Activated naive CD8-positive, alpha-beta T cell treated with anti-CD3 and anti-CD28 coated beads, Interleukin-2, amount 50 U/mL, for 24 hours (primary cell): Measurements from ENCODE around the gene ZMYND8.
"Not testable (repeated sequence)": the region's sequence is repeated elsewhere in the genome, so short reads cannot be mapped to it uniquely, and the experiment has no call there.

Experiments
- ATAC-seq: fragments of 150-1000 bp; cut with Tn5 transposase; one replicate; pipeline ENCODE4 v1.10.0; 2021
- DNase-seq: peaks from one replicate; pipeline ENCODE4 v3.0.0; 2021
- H3K27ac Mint-ChIP-seq: one replicate; pipeline ENCODE4 v1.8.0; 2021; ENCODE audit warnings: mild to moderate bottlenecking, mixed read lengths
- H3K27me3 Mint-ChIP-seq: one replicate; pipeline ENCODE4 v1.8.0; 2021; ENCODE audit warnings: mixed read lengths
- H3K36me3 Mint-ChIP-seq: one replicate; pipeline ENCODE4 v1.8.0; 2021; ENCODE audit warnings: low read depth, mixed read lengths
- H3K4me1 Mint-ChIP-seq: one replicate; pipeline ENCODE4 v1.8.0; 2021; ENCODE audit warnings: mixed read lengths
- H3K4me3 Mint-ChIP-seq: one replicate; pipeline ENCODE4 v1.8.0; 2021; ENCODE audit warnings: mild to moderate bottlenecking, moderate library complexity, mixed read lengths
- H3K9me3 Mint-ChIP-seq: one replicate; pipeline ENCODE4 v1.8.0; 2021; ENCODE audit warnings: mixed read lengths

ZMYND8 gene

GRCh38 chr20:47379433-47380150, 23.1 kb upstream of the ZMYND8 start:
- no peaks in the 10 kb centered on the region for H3K36me3 Mint-ChIP-seq
- no peak overlapping the region for H3K4me3 Mint-ChIP-seq
- no peak for DNase-seq
- H3K27me3 Mint-ChIP-seq = no peaks in the 10 kb centered on the region
- no peaks in the 10 kb centered on the region for H3K9me3 Mint-ChIP-seq
- peaks cover 36% of the 10 kb centered on the region for H3K4me1 Mint-ChIP-seq
- ATAC-seq = no peak
- peak overlapping the region; percentile 76 for H3K27ac Mint-ChIP-seq

- Mint-ChIP-seq H3K4me3 (no peak overlapping the region), H3K27me3 (no peaks in the 10 kb centered on the region), H3K9me3 (no peaks in the 10 kb centered on the region), H3K27ac (no peak overlapping the region), H3K36me3 (no peaks in the 10 kb centered on the region), H3K4me1 (peaks cover 20% of the 10 kb centered on the region)
- DNase-seq (no peak), ATAC-seq (no peak)
Measured at GRCh38 chr20:47377122-47377722, 20.7 kb upstream of the ZMYND8 start.

- not testable (repeated sequence) for H3K9me3 Mint-ChIP-seq, ATAC-seq, H3K27ac Mint-ChIP-seq, H3K36me3 Mint-ChIP-seq, H3K4me3 Mint-ChIP-seq, DNase-seq, H3K27me3 Mint-ChIP-seq
- H3K4me1 Mint-ChIP-seq = peaks cover 17% of the 10 kb centered on the region
Measured at GRCh38 chr20:47376096-47376643, 19.7 kb upstream of the ZMYND8 start.

- not testable (repeated sequence) for H3K9me3 Mint-ChIP-seq, ATAC-seq
Measured at GRCh38 chr20:47374121-47374520, 17.6 kb upstream of the ZMYND8 start.

GRCh38 chr20:47373206-47373733, 16.8 kb upstream of the ZMYND8 start:
- H3K27ac Mint-ChIP-seq = no peak overlapping the region
- H3K9me3 Mint-ChIP-seq = no peaks in the 10 kb centered on the region
- DNase-seq (no peak), ATAC-seq (no peak)
- no peaks in the 10 kb centered on the region for H3K4me1 Mint-ChIP-seq
- no peaks in the 10 kb centered on the region for H3K36me3 Mint-ChIP-seq
- H3K4me3 Mint-ChIP-seq = no peak overlapping the region
- no peaks in the 10 kb centered on the region for H3K27me3 Mint-ChIP-seq

More at GRCh38 chr20:47374121-47374520, 17.6 kb upstream of the ZMYND8 start:
- not testable (repeated sequence) for H3K36me3 Mint-ChIP-seq, H3K27ac Mint-ChIP-seq, H3K27me3 Mint-ChIP-seq, H3K4me1 Mint-ChIP-seq, DNase-seq, H3K4me3 Mint-ChIP-seq

GRCh38 chr20:47370850-47371782, 14.6 kb upstream of the ZMYND8 start:
- DNase-seq = no peak
- no peaks in the 10 kb centered on the region for H3K4me1 Mint-ChIP-seq
- no peaks in the 10 kb centered on the region for H3K27me3 Mint-ChIP-seq
- no peaks in the 10 kb centered on the region for H3K9me3 Mint-ChIP-seq
- H3K4me3 Mint-ChIP-seq = no peak overlapping the region
- H3K36me3 Mint-ChIP-seq = no peaks in the 10 kb centered on the region
- ATAC-seq = no peak
- no peak overlapping the region for H3K27ac Mint-ChIP-seq

GRCh38 chr20:47370214-47370613, 13.7 kb upstream of the ZMYND8 start:
- Mint-ChIP-seq H3K4me1 (peaks cover 3% of the 10 kb centered on the region), H3K27ac (no peak overlapping the region), H3K27me3 (no peaks in the 10 kb centered on the region)

GRCh38 chr20:47368301-47368700, 11.8 kb upstream of the ZMYND8 start:
- no peaks in the 10 kb centered on the region for H3K9me3 Mint-ChIP-seq
- ATAC-seq (no peak), DNase-seq (no peak)
- peaks cover 6% of the 10 kb centered on the region for H3K4me1 Mint-ChIP-seq
- H3K27ac Mint-ChIP-seq = no peak overlapping the region
- no peaks in the 10 kb centered on the region for H3K36me3 Mint-ChIP-seq
- H3K4me3 Mint-ChIP-seq = no peak overlapping the region
- H3K27me3 Mint-ChIP-seq = no peaks in the 10 kb centered on the region

More at GRCh38 chr20:47370214-47370613, 13.7 kb upstream of the ZMYND8 start:
- Mint-ChIP-seq H3K4me3 (no peak overlapping the region), H3K9me3 (no peaks in the 10 kb centered on the region), H3K36me3 (no peaks in the 10 kb centered on the region)
- ATAC-seq (no peak), DNase-seq (no peak)

- not testable (repeated sequence) for H3K36me3 Mint-ChIP-seq, H3K27ac Mint-ChIP-seq, DNase-seq, H3K9me3 Mint-ChIP-seq, H3K27me3 Mint-ChIP-seq, H3K4me3 Mint-ChIP-seq, ATAC-seq
- peaks cover 13% of the 10 kb centered on the region for H3K4me1 Mint-ChIP-seq
Measured at GRCh38 chr20:47366301-47366700, 9.8 kb upstream of the ZMYND8 start.

GRCh38 chr20:47365023-47365764, 8.7 kb upstream of the ZMYND8 start:
- no peak for ATAC-seq
- no peak overlapping the region for H3K27ac Mint-ChIP-seq

GRCh38 chr20:47362361-47363219, 6.1 kb upstream of the ZMYND8 start:
- no peak for DNase-seq
- Mint-ChIP-seq H3K27ac (peak overlapping the region; percentile 66), H3K4me1 (peaks cover 35% of the 10 kb centered on the region)

More at GRCh38 chr20:47365023-47365764, 8.7 kb upstream of the ZMYND8 start:
- Mint-ChIP-seq H3K27me3 (no peaks in the 10 kb centered on the region), H3K4me3 (no peak overlapping the region), H3K4me1 (peaks cover 13% of the 10 kb centered on the region), H3K9me3 (no peaks in the 10 kb centered on the region), H3K36me3 (no peaks in the 10 kb centered on the region)
- DNase-seq = no peak

GRCh38 chr20:47361057-47361915, 4.8 kb upstream of the ZMYND8 start:
- no peak overlapping the region for H3K4me3 Mint-ChIP-seq
- no peak for DNase-seq
- H3K27me3 Mint-ChIP-seq = no peaks in the 10 kb centered on the region
- no peak overlapping the region for H3K27ac Mint-ChIP-seq
- peaks cover 48% of the 10 kb centered on the region for H3K4me1 Mint-ChIP-seq
- H3K36me3 Mint-ChIP-seq = no peaks in the 10 kb centered on the region
- ATAC-seq = no peak
- no peaks in the 10 kb centered on the region for H3K9me3 Mint-ChIP-seq

More at GRCh38 chr20:47362361-47363219, 6.1 kb upstream of the ZMYND8 start:
- no peaks in the 10 kb centered on the region for H3K27me3 Mint-ChIP-seq
- H3K4me3 Mint-ChIP-seq = no peak overlapping the region
- no peaks in the 10 kb centered on the region for H3K9me3 Mint-ChIP-seq
- no peaks in the 10 kb centered on the region for H3K36me3 Mint-ChIP-seq
- ATAC-seq = no peak
